Stimulated activated naive CD8-positive, alpha-beta T cell treated with anti-CD3 and anti-CD28 coated beads, Interleukin-15, amount 100 ng/mL, for 72 hours (primary cell): ENCODE measurements around the gene SNRK.

Source experiments
- ATAC-seq: fragments of 150-1000 bp; cut with Tn5 transposase; 2 replicates; pipeline ENCODE4 v1.10.0; 2021; ENCODE audit warnings: mild to moderate bottlenecking, moderate library complexity
- DNase-seq, 2 donors: peaks; one replicate each; pipeline ENCODE4 v3.0.0; 2021 to 2022
- H3K27ac Mint-ChIP-seq, 2 donors: one replicate each; pipeline ENCODE4 v1.8.0; 2022; ENCODE audit warnings: mild to moderate bottlenecking in 2 of 2, mixed read lengths in 2 of 2, moderate library complexity in 2 of 2
- H3K27me3 Mint-ChIP-seq: one replicate; pipeline ENCODE4 v1.8.0; 2022; ENCODE audit warnings: mixed read lengths
- H3K4me1 Mint-ChIP-seq: one replicate; pipeline ENCODE4 v1.8.0; 2022; ENCODE audit warnings: mild to moderate bottlenecking, mixed read lengths
- H3K4me3 Mint-ChIP-seq, 2 donors: one replicate each; pipeline ENCODE4 v1.8.0; 2022; ENCODE audit warnings: mild to moderate bottlenecking in 2 of 2, mixed read lengths in 2 of 2, moderate library complexity in 1 of 2
- H3K9me3 Mint-ChIP-seq, 2 donors: one replicate each; pipeline ENCODE4 v1.8.0; 2022; ENCODE audit warnings: mixed read lengths in 2 of 2

The SNRK gene

DNA sequence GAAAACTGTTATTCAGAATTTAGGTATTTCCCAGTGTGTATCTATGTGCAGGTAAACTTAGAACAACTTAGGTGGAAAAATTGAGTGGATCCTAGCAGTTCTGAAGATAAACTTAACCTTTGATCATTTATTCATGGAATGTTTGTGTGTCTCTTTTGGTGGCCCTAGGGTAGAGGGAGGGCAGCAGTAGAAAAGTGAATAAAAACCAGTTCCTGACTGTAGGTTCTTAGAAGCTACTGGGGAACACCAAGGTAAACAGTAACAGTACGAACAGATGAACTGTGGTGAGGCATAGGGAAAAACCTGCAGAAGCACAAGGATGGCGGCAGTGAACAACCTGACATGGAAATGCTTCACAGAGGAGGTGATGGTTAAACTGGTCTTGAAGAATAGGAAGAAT, 2.5 kb downstream of the SNRK start:
- Mint-ChIP-seq H3K4me1 (peaks cover 59% of the 10 kb centered on the region), H3K9me3 (no peaks in the 10 kb centered on the region), H3K27ac (peak overlapping the region; percentile 67 to 86), H3K27me3 (no peaks in the 10 kb centered on the region), H3K4me3 (peak overlapping the region; percentile 82 to 93)
- no peak for DNase-seq
- no peak for ATAC-seq

DNA sequence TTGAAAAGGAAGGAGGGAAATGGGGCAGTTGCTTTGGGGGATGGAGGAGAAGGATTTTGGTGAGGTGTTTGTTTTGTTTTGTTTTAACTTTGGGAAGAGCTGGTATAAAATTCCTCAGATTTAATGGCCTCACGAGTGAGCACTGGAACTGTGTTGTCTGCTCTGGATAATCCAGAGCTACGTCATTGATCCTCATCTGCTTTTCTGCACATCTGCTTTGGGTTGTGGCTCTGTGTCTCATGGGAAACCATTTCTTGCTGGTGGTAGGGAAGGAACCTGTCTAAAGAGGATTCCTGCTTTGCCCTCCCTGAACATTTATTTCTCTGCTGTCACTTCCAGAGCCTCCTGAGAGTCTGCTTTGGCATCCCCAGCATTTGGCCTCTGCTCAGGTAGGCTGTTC, 3.1 kb downstream of the SNRK start:
- no peak for ATAC-seq
- no peaks in the 10 kb centered on the region for H3K27me3 Mint-ChIP-seq
- peak overlapping the region; percentile 67 to 86 for H3K27ac Mint-ChIP-seq
- no peaks in the 10 kb centered on the region for H3K9me3 Mint-ChIP-seq
- H3K4me1 Mint-ChIP-seq = peaks cover 62% of the 10 kb centered on the region
- H3K4me3 Mint-ChIP-seq = peak overlapping the region; percentile 82 to 93
- DNase-seq = no peak

DNA sequence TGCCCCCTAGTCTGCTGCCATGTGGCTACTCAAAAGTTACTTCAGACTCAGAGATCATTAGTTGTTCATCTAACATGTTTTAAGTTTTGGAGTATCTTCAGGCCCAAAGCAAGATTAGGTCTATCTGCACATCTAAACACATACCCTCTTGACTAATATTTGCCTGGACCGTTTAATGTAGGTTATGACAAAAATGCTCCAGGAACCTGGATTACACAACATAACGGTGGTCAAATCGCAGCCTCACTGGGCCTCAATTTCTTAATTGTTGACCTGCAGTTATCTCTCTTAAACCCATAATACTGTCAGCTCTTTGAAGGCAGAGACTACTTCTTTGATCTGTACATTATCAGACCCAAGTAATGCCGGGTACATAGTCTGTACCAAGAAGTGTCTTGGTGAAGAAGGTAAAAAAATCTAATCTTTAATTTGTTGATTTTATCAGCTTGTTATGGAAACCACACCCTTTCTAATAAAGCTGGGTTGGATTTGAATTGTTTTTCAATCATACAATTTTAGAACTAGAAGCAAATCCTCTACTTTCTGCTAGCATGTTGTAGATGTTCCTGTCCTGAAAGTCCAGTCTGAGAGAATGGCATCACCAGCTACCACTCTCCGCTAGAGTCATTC, 3.6 kb downstream of the SNRK start:
- Mint-ChIP-seq H3K4me3 (peak overlapping the region; percentile 82 to 93), H3K9me3 (no peaks in the 10 kb centered on the region), H3K4me1 (peaks cover 67% of the 10 kb centered on the region), H3K27me3 (no peaks in the 10 kb centered on the region), H3K27ac (peak overlapping the region; percentile 69 to 86)
- no peak for ATAC-seq
- no peak for DNase-seq

GRCh38 chr3:43290956-43291355, 4.6 kb downstream of the SNRK start:
- ATAC-seq (no peak), DNase-seq (no peak)

GRCh38 chr3:43291546-43291945, 5.2 kb downstream of the SNRK start:
- Mint-ChIP-seq H3K27ac (peak overlapping the region in 1 of 2 donors; percentile 63), H3K4me1 (peaks cover 73% of the 10 kb centered on the region), H3K9me3 (no peaks in the 10 kb centered on the region), H3K4me3 (peak overlapping the region; percentile 82 to 93), H3K27me3 (no peaks in the 10 kb centered on the region)
- DNase-seq (no peak), ATAC-seq (no peak)

More at GRCh38 chr3:43290956-43291355, 4.6 kb downstream of the SNRK start:
- no peaks in the 10 kb centered on the region for H3K27me3 Mint-ChIP-seq
- peaks cover 68% of the 10 kb centered on the region for H3K4me1 Mint-ChIP-seq
- H3K4me3 Mint-ChIP-seq = peak overlapping the region; percentile 82 to 93
- no peaks in the 10 kb centered on the region for H3K9me3 Mint-ChIP-seq
- H3K27ac Mint-ChIP-seq = peak overlapping the region in 1 of 2 donors; percentile 72

DNA sequence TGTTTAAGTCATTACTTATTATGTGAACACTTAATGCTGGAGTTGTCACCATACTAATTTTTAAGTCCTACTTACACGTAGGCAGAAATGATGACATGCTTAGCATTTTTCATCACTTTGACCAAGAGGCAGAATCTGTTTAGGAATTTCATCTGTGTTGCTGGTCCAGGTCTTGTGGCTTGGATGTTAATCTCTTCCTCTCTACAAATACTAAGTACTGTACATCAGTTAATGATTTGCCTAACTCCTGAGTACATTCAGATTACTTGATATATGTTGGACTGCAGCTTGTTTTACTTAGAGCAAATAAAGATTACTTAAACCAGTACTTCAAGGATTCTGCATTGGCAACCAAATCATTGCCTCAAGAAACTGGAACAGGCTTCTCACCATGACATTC, 8.6 kb downstream of the SNRK start:
- Mint-ChIP-seq H3K4me3 (peak overlapping the region; percentile 43 to 46), H3K9me3 (no peaks in the 10 kb centered on the region), H3K4me1 (peaks cover 88% of the 10 kb centered on the region), H3K27ac (peak overlapping the region in 1 of 2 donors; percentile 63), H3K27me3 (no peaks in the 10 kb centered on the region)
- ATAC-seq = no peak
- DNase-seq = no peak

- H3K27ac Mint-ChIP-seq = peak overlapping the region; percentile 36 to 91
- ATAC-seq = peak; percentile 93
- DNase-seq = peak; percentile 54 to 66
- H3K4me1 Mint-ChIP-seq = peaks cover 74% of the 10 kb centered on the region
- no peaks in the 10 kb centered on the region for H3K9me3 Mint-ChIP-seq
- H3K4me3 Mint-ChIP-seq = peak overlapping the region; percentile 78
- H3K27me3 Mint-ChIP-seq = no peaks in the 10 kb centered on the region
Measured at GRCh38 chr3:43296565-43296964, 10.2 kb downstream of the SNRK start.

DNA sequence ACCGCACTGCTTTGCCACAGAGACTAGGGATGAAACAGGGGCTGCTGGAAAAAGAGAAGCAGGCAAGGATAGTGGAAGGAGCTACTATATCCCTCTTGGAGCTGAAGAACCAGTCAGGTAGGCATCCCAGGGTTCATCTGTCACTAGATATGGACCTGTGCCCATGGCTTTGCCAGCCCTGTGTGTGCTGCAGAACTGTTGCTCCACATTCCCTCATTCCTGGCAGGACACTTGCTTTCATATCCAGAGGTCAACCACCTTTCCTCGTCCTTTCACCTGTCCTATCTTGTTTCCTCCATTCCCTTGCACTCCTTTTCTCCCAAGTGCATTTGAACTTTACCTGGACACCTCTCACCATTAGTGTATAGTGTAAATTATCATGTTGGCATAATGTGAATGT, 12.0 kb downstream of the SNRK start:
- no peak for ATAC-seq
- H3K27ac Mint-ChIP-seq = peak overlapping the region; percentile 0 to 97
- H3K4me1 Mint-ChIP-seq = peaks cover 68% of the 10 kb centered on the region
- no peaks in the 10 kb centered on the region for H3K27me3 Mint-ChIP-seq
- no peak for DNase-seq
- H3K4me3 Mint-ChIP-seq = peak overlapping the region; percentile 40 to 78
- no peaks in the 10 kb centered on the region for H3K9me3 Mint-ChIP-seq

DNA sequence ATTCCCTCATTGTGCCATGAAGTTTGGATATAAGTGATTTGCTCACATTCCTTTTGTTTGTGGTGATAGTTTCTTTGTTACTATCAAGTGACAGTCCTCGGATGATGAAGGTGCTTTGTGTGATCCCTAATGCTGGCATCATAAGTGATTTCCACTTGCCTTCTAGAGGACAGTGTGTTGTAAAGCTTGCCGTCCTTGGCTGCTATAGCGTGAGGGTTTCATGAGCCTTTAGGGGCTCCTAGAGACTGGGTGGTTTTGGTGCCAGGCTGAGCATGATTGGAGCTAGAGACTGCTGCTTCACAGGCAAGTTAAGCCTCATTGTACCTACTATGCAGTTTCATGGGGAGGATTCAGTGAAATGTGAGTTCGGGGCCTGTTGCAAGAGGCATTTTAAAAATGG, 12.4 kb downstream of the SNRK start:
- DNase-seq (no peak), ATAC-seq (no peak)
- Mint-ChIP-seq H3K27me3 (no peaks in the 10 kb centered on the region), H3K4me1 (peaks cover 71% of the 10 kb centered on the region), H3K4me3 (peak overlapping the region; percentile 40 to 78), H3K27ac (peak overlapping the region; percentile 86 to 97), H3K9me3 (no peaks in the 10 kb centered on the region)

DNA sequence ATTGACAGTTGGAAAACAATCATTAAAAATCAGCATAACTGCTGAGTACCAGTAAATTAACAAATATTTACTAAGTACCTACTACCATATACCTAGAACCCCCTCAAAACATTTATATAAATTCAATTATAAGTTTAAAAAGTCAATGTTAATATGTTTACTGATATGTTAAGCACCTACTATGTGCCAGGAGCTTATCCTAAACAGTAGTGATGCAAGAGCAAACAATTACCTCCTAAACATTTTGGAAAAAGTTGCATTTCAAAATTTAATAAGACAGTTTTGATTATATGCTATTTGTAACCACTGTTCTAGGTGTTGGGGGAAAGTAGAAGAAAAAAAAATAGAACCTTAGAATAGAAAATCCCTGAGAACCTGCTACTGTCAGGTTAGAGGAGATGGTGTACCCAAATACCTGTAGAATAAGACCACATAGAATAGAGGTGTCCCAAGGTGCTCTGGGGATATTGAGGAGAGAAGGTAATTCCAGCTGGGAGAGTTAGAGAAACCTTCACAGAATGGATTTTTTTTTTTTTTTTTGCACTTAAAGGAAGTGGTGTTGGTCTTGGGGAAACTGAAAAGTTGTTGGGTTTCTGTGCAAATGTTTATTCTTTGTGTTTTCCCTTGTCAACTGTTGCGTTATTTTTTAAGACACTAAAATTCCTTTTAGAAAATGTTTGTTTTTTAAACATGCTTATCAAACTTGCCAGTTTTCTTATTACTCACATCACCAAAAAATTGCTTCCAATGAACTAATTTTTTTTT, 16.0 kb downstream of the SNRK start:
- H3K4me3 Mint-ChIP-seq = peak overlapping the region; percentile 37 to 64
- ATAC-seq (no peak), DNase-seq (no peak)
- peak overlapping the region; percentile 8 to 44 for H3K27ac Mint-ChIP-seq
- no peaks in the 10 kb centered on the region for H3K9me3 Mint-ChIP-seq
- no peaks in the 10 kb centered on the region for H3K27me3 Mint-ChIP-seq
- peaks cover 71% of the 10 kb centered on the region for H3K4me1 Mint-ChIP-seq

GRCh38 chr3:43304126-43304525, 17.8 kb downstream of the SNRK start:
- Mint-ChIP-seq H3K27ac (no peak overlapping the region), H3K4me1 (peaks cover 73% of the 10 kb centered on the region), H3K4me3 (no peak overlapping the region), H3K9me3 (no peaks in the 10 kb centered on the region), H3K27me3 (no peaks in the 10 kb centered on the region)
- no peak for ATAC-seq
- DNase-seq = no peak

DNA sequence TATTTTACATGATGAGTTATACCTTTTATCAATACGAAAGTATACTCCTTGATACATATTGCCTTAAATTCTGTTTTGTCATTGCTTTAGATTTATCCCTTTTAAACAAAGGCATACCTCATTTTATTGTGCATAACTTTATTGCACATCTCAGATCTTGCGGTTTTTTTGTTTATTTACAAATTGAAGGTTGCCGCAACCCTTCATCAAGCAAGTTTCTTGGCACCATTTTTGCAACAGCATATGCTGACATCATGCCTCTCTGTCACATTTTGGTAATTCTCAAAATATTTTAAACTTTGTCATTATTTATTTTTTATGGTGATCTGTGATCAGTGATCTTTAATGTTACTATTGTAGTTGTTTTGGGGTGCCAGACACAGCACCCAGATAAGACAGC, 20.9 kb downstream of the SNRK start:
- H3K4me1 Mint-ChIP-seq = peaks cover 87% of the 10 kb centered on the region

GRCh38 chr3:43307649-43308048, 21.3 kb downstream of the SNRK start:
- DNase-seq = no peak
- Mint-ChIP-seq H3K4me3 (peak overlapping the region; percentile 74 to 80), H3K4me1 (peaks cover 83% of the 10 kb centered on the region), H3K27me3 (no peaks in the 10 kb centered on the region), H3K27ac (peak overlapping the region; percentile 72 to 82), H3K9me3 (peaks cover 0 to 2% of the 10 kb centered on the region in 2 donors)
- peak; percentile 49 for ATAC-seq

More for the DNA sequence above, 20.9 kb downstream of the SNRK start:
- ATAC-seq (no peak), DNase-seq (no peak)
- H3K27me3 Mint-ChIP-seq = no peaks in the 10 kb centered on the region
- H3K4me3 Mint-ChIP-seq = peak overlapping the region; percentile 74 to 80
- H3K27ac Mint-ChIP-seq = peak overlapping the region; percentile 72 to 82
- no peaks in the 10 kb centered on the region for H3K9me3 Mint-ChIP-seq

DNA sequence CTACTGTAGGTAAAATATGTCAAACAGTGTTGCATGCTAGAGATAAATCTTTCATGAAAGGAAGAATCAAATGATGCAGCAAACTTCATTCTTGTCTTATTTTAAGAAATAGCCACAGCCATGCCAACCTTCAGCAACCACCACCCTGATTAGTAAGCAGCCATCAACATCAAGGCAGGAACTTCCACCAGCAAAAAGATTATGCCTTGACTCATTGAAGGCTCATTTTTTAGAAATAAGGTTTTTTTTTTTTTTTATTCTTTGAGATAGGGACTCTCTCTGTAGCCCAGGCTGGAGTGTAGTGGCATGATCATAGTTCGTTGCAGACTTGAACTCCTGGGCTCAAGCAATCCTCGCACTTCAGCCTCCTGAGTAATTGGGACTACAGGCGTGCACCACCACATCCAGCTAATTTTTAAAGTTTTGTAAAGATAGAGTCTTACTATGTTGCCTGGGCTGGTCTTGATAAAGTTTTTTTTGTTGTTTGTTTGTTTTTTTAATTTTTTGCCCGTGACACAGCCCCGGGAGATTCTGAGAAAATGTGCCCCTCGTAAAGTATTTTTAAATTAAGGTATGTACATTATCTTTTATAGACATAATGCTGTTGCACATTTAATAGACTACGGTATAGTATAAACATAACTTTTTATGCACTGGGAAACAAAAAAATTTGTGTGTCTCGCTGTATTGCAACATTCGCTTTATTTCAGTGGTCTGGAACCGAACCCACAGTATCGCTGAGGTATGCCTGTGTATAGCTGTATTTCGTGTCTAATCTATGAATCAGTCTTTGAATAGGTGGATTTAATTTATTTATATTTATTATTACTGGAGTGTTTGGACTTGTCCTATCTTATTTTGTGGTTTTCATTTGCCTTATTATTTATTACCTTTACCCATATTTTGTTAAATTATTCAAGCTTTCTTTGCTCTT, 23.3 kb downstream of the SNRK start:
- DNase-seq (no peak), ATAC-seq (no peak)
- peaks cover 0 to 5% of the 10 kb centered on the region in 2 donors for H3K9me3 Mint-ChIP-seq
- no peaks in the 10 kb centered on the region for H3K27me3 Mint-ChIP-seq
- no peak overlapping the region for H3K27ac Mint-ChIP-seq
- H3K4me1 Mint-ChIP-seq = peaks cover 64% of the 10 kb centered on the region
- no peak overlapping the region for H3K4me3 Mint-ChIP-seq

DNA sequence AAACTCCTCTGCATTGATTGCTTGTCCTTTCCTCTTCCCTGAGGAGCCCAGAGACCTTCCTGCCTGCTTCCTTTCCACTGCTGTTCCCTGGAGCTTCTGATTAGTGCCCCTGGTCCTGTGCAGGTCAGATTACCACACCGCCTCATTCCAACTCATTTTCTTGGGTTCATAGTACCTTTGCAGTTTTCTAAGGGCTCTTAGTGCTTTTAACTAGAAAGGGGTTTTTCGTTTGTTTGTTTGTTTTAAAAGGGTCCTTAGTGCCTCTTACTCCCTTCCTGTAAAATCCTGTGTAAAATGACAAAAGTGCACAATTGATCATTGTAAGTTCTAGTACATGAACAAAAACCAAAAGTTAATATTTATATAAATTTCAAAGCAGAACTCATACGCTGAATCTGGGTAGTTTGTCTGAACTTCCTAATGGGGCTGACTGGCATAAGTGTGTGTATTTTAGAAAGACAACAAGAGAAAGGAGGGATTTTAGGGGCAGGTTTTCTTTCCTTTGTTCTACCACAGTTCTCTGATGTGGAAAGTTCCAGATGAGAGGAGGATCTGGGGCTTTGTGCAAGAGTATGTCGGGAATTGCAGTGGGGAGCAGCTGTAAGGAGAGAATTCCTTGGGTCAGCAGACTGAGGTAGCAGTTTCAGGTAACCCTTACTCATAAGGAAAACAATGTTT, 30.6 kb downstream of the SNRK start:
- Mint-ChIP-seq H3K4me1 (peaks cover 73% of the 10 kb centered on the region), H3K27ac (peak overlapping the region; percentile 52 to 77), H3K27me3 (no peaks in the 10 kb centered on the region), H3K9me3 (peaks cover 0 to 5% of the 10 kb centered on the region in 2 donors), H3K4me3 (peak overlapping the region; percentile 5 to 62)
- no peak for DNase-seq
- no peak for ATAC-seq
